GM12891 (cell line): ENCODE data around the gene TMTC2.

Source experiments
- PAX5 ChIP-seq: IDR thresholded peaks from 2 replicates; pipeline ENCODE4 v1.6.1; 2011; ENCODE audit warnings: low read length, moderate library complexity, mild to moderate bottlenecking; ENCODE audit not compliant: insufficient read depth, severe bottlenecking
- POLR2A ChIP-seq: IDR thresholded peaks from 2 replicates; pipeline ENCODE4 v1.6.1; 2011; ENCODE audit warnings: low read depth, low read length, control low read depth
- POLR2AphosphoS5 ChIP-seq: IDR thresholded peaks from 2 replicates; pipeline ENCODE4 v1.6.1; 2011; ENCODE audit warnings: low read depth, low read length, control low read depth
- POU2F2 ChIP-seq: IDR thresholded peaks from 2 replicates; pipeline ENCODE4 v1.6.1; 2011; ENCODE audit warnings: low read depth, mild to moderate bottlenecking, control low read depth, low read length, moderate library complexity
- SPI1 ChIP-seq: IDR thresholded peaks from 2 replicates; pipeline ENCODE4 v1.6.1; 2011; ENCODE audit warnings: low read depth, low read length, control low read depth
- TAF1 ChIP-seq: IDR thresholded peaks from 2 replicates; pipeline ENCODE4 v1.6.1; 2011; ENCODE audit warnings: low read depth, low read length, control low read depth

DNA sequence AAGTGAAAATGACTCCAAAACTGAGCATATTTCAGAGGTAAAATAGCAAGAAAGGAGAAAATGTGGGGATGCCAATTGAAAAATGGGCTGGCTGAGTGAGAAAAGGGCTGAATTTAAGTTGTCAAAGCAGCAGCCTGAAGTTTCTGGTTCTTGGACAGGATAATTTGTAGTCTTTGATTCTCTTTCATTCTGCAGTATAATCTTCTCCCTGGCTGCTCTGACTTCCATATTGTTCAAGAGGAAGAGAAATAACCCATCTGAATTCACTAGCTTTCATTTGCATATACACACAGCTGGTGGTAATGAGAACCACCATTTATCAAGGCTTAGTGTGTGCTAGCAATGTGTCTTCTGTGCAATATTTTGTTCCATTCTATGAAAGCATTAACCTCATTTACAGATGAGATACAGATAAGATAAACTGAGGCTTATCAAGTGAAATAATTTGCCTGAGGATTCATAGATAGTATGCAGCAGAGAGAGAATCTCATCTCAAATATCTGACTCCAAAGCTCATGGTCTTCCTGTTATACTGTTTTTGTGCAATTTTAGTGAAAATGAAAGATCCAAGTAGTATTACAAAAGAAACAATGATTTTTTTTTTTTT, 184.2 kb downstream of the TMTC2 start:
- TF ChIP-seq POLR2AphosphoS5 = no peak
- TF ChIP-seq POLR2A = no peak
- TF ChIP-seq TAF1 = no peak
- no peak for TF ChIP-seq SPI1
- no peak for TF ChIP-seq POU2F2
- TF ChIP-seq PAX5 = no peak
